H1 (cell line): ENCODE measurements around the gene SPINDOC. TPM values are rescaled to one million over a fixed set of nuclear protein-coding genes. Genes with fewer than 3 reads are reported as not detected.

Source experiments
- CTCF ChIA-PET: fragments of 300-600 bp; sonication (Branson Sonifier 250); formaldehyde crosslinking; loops from one replicate; lab custom pipeline; 2021; ENCODE audit not compliant: partially characterized antibody; lab: Charles Lee
- POLR2A ChIA-PET: fragments of 300-600 bp; sonication (Branson Sonifier 250); formaldehyde crosslinking; loops from one replicate; lab custom pipeline; 2021; ENCODE audit warnings: inconsistent platforms; ENCODE audit not compliant: partially characterized antibody; lab: Charles Lee
- DNase-seq, 2 experiments: peaks; one replicate each; pipeline versions ENCODE4 v3.0.0 to v3.0.0-alpha.2; 2010 to 2022; ENCODE audit warnings: low spot score in 2 of 2, low read depth in 1 of 2, mixed read lengths in 1 of 2
- FAIRE-seq: peaks from 2 replicates; lab custom pipeline; 2011; peaks lifted over from hg19 to GRCh38; lab: Jason Lieb, UNC
- H2AFZ ChIP-seq: 2 replicates; pipeline ENCODE4 v1.8.1; 2012; ENCODE audit warnings: low read length, inconsistent platforms
- H2AK5ac ChIP-seq: 2 replicates; pipeline ENCODE4 v1.6.1; 2013; ENCODE audit warnings: low read depth, low read length
- H2BK120ac ChIP-seq: replicated peaks from 2 replicates; pipeline ENCODE3; 2013; ENCODE audit warnings: low read depth, low read length, inconsistent platforms
- H2BK12ac ChIP-seq: 2 replicates; pipeline ENCODE4 v1.6.1; 2013; ENCODE audit warnings: low read depth, low read length
- H2BK15ac ChIP-seq: 2 replicates; pipeline ENCODE4 v1.6.1; 2013; ENCODE audit warnings: low read length
- H2BK20ac ChIP-seq: 2 replicates; pipeline ENCODE4 v1.6.1; 2013; ENCODE audit warnings: low read length
- H2BK5ac ChIP-seq: 2 replicates; pipeline ENCODE4 v1.6.1; 2013; ENCODE audit warnings: low read depth, low read length
- H3K14ac ChIP-seq: 2 replicates; pipeline ENCODE4 v1.6.1; 2013; ENCODE audit warnings: inconsistent platforms; ENCODE audit not compliant: insufficient read length
- H3K18ac ChIP-seq: 2 replicates; pipeline ENCODE4 v1.6.1; 2013; ENCODE audit warnings: low read length; ENCODE audit errors: extremely low read depth
- H3K23ac ChIP-seq: 2 replicates; pipeline ENCODE4 v1.6.1; 2013; ENCODE audit warnings: inconsistent platforms; ENCODE audit not compliant: insufficient read length
- H3K23me2 ChIP-seq: 2 replicates; pipeline ENCODE4 v1.6.1; 2013; ENCODE audit warnings: low read depth, low read length
- H3K27ac ChIP-seq: 2 replicates; pipeline ENCODE4 v1.6.1; 2011; ENCODE audit warnings: low read depth, low read length, inconsistent platforms
- H3K27me3 ChIP-seq, 4 experiments: replicated peaks in 1 of 4; 1 replicate in 1 of 4; 2 replicates in 3 of 4; pipeline versions ENCODE4 v1.6.1 to v1.8.1; 2011 to 2013; ENCODE audit warnings: low read length in 3 of 4, mild to moderate bottlenecking in 3 of 4, inconsistent platforms in 2 of 4, mixed read lengths in 2 of 4, moderate library complexity in 1 of 4; ENCODE audit not compliant: control insufficient read depth in 3 of 4, insufficient read depth in 3 of 4; ENCODE audit errors: extremely low read depth in 1 of 4
- H3K36me3 ChIP-seq, 4 experiments: 2 replicates each; pipeline versions ENCODE4 v1.6.1 to v1.8.1; 2011 to 2013; ENCODE audit warnings: mild to moderate bottlenecking in 4 of 4, low read length in 3 of 4, moderate library complexity in 2 of 4, control low read depth in 1 of 4, inconsistent platforms in 1 of 4; ENCODE audit not compliant: insufficient read depth in 4 of 4, control insufficient read depth in 2 of 4
- H3K4ac ChIP-seq: replicated peaks from 2 replicates; pipeline ENCODE3; 2013; ENCODE audit warnings: low read length, low read depth, mixed read lengths, inconsistent platforms; ENCODE audit not compliant: insufficient read length
- H3K4me1 ChIP-seq, 4 experiments: replicated peaks in 1 of 4; 1 replicate in 1 of 4; 2 replicates in 3 of 4; pipeline versions ENCODE4 v1.6.1 to v1.8.1; 2011 to 2013; ENCODE audit warnings: low read length in 3 of 4, inconsistent platforms in 2 of 4, mixed read lengths in 1 of 4; ENCODE audit not compliant: insufficient read depth in 4 of 4, control insufficient read depth in 3 of 4
- H3K4me2 ChIP-seq, 2 experiments: 2 replicates each; pipeline versions ENCODE4 v1.6.1 to v1.8.1; 2011 to 2013; ENCODE audit warnings: low read depth in 2 of 2, low read length in 2 of 2, control low read depth in 1 of 2, inconsistent platforms in 1 of 2, mild to moderate bottlenecking in 1 of 2; ENCODE audit not compliant: insufficient read depth in 1 of 2
- H3K4me3 ChIP-seq, 4 experiments: fragments of 200-600, 300-600 bp in 1 of 4; sonication (generic), shearing (Covaris generic), sonication (Bioruptor Twin) in 1 of 4; 2 replicates each; pipeline versions ENCODE4 v1.5.1 to v1.8.1; 2011 to 2016; ENCODE audit warnings: low read length in 4 of 4, low read depth in 3 of 4, control low read depth in 2 of 4, inconsistent platforms in 2 of 4, mild to moderate bottlenecking in 2 of 4, mixed read lengths in 1 of 4, moderate library complexity in 1 of 4; ENCODE audit not compliant: insufficient read depth in 2 of 4; ENCODE audit errors: extremely low read depth in 1 of 4
- H3K56ac ChIP-seq: replicated peaks from 2 replicates; pipeline ENCODE3; 2013; ENCODE audit warnings: low read depth, mild to moderate bottlenecking, mixed read lengths, low read length, inconsistent platforms; ENCODE audit not compliant: insufficient read length
- H3K79me1 ChIP-seq: 2 replicates; pipeline ENCODE4 v1.6.1; 2013; ENCODE audit warnings: low read depth, low read length, control low read depth
- H3K79me2 ChIP-seq, 2 experiments: 2 replicates each; pipeline versions ENCODE4 v1.6.1 to v1.8.1; 2012 to 2013; ENCODE audit warnings: low read length in 2 of 2, mild to moderate bottlenecking in 2 of 2, inconsistent platforms in 1 of 2; ENCODE audit not compliant: insufficient read depth in 2 of 2, control insufficient read depth in 1 of 2
- H3K9ac ChIP-seq, 4 experiments: replicated peaks in 1 of 4; 1 replicate in 1 of 4; 2 replicates in 3 of 4; pipeline versions ENCODE4 v1.6.1 to v1.8.1; 2011 to 2013; ENCODE audit warnings: low read depth in 3 of 4, low read length in 3 of 4, control low read depth in 2 of 4, mild to moderate bottlenecking in 2 of 4, moderate library complexity in 2 of 4, inconsistent platforms in 1 of 4; ENCODE audit errors: extremely low read depth in 1 of 4
- H3K9me3 ChIP-seq, 2 experiments: 2 replicates each; pipeline versions ENCODE4 v1.6.1 to v1.8.1; 2012 to 2013; ENCODE audit warnings: mild to moderate bottlenecking in 2 of 2, moderate library complexity in 2 of 2, control low read depth in 1 of 2, inconsistent platforms in 1 of 2, low read depth in 1 of 2, low read length in 1 of 2, mixed read lengths in 1 of 2; ENCODE audit not compliant: insufficient read depth in 2 of 2
- H4K20me1 ChIP-seq, 2 experiments: replicated peaks in 1 of 2; 2 replicates each; pipeline versions ENCODE3 to v1.8.1; 2011 to 2013; ENCODE audit warnings: inconsistent platforms in 2 of 2, low read length in 2 of 2, mild to moderate bottlenecking in 1 of 2; ENCODE audit not compliant: insufficient read depth in 2 of 2, control insufficient read depth in 1 of 2
- H4K5ac ChIP-seq: 2 replicates; pipeline ENCODE4 v1.6.1; 2013; ENCODE audit warnings: low read length, low read depth, mixed read lengths, inconsistent platforms; ENCODE audit not compliant: insufficient read length
- H4K8ac ChIP-seq: 2 replicates; pipeline ENCODE4 v1.8.0; 2013; ENCODE audit warnings: mild to moderate bottlenecking, moderate library complexity, low read length, inconsistent platforms; ENCODE audit not compliant: insufficient read depth; ENCODE audit errors: extremely low read depth
- H4K91ac ChIP-seq: replicated peaks from 2 replicates; pipeline ENCODE3; 2013; ENCODE audit warnings: low read length, mixed read lengths, inconsistent platforms; ENCODE audit not compliant: insufficient read length
- RNF2 ChIP-seq: fragments of 200-900, 300-1000 bp; sonication (generic); IDR thresholded peaks from 2 replicates; pipeline ENCODE4 v1.7.1; 2016; ENCODE audit warnings: borderline replicate concordance, low read depth, mild to moderate bottlenecking, antibody characterized with exemption, low read length; ENCODE audit not compliant: poor library complexity, severe bottlenecking; ENCODE audit errors: missing control alignments
- TAF1 ChIP-seq: IDR thresholded peaks from 2 replicates; pipeline ENCODE4 v1.6.1; 2011; ENCODE audit warnings: mild to moderate bottlenecking, low read depth, low read length
- WGBS, 2 experiments: shearing (Covaris generic) in 1 of 2; methylation state at CpG; one replicate each; pipeline versions ENCODE4 v1.1.6 to v1.1.7; 2013 to 2015; ENCODE audit warnings: low lambda C conversion rate in 2 of 2, mixed read lengths in 2 of 2, inconsistent platforms in 1 of 2, low coverage in 1 of 2, missing lambda C conversion rate in 1 of 2; ENCODE audit not compliant: insufficient replicate concordance in 2 of 2, insufficient coverage in 1 of 2, insufficient read length in 1 of 2; ENCODE audit errors: extremely low coverage in 1 of 2, missing lambda C conversion rate in 1 of 2; 5-methylcytosine and 5-hydroxymethylcytosine counted together
- polyA plus RNA-seq, 7 experiments: library from polyadenylated mRNA; depleted of rRNA in 3 of 7; stranded (reverse) in 5 of 7; unstranded in 2 of 7; fragments of >200 nt in 5 of 7; fragments of 200-250 nt in 2 of 7; gene quantifications; 1 replicate in 5 of 7; 2 replicates in 1 of 7; 4 replicates in 1 of 7; pipeline versions ENCODE4 v1.2.1 to v1.2.3, GENCODE V29; 2011 to 2013; ENCODE audit warnings: missing spikeins in 2 of 7, mixed read lengths in 2 of 7
- total RNA-seq: library from RNA; stranded (reverse); fragmentation: NEBNext Ultra II Directional; extraction: Animal tissue kit (Norgen Biotek cat#: 25700); gene quantifications from 2 replicates; pipeline ENCODE4 v1.2.1, GENCODE V29; 2021

Gene SPINDOC
- total and polyA plus RNA-seq, 2 of the 8 experiments (the other 6 are each of a cell fraction or from before 2014, with no cell fraction given), result 78.7 to 99.7 TPM

GRCh38 chr11:63874511-63874910 is 61.3 kb downstream of the SPINDOC start:
- Histone ChIP-seq H4K20me1 (peaks cover 13 to 39% of the 10 kb centered on the region in 2 experiments), H2BK120ac (no peak overlapping the region), H3K23ac (no peak overlapping the region), H2BK20ac (no peak overlapping the region), H3K23me2 (no peaks in the 10 kb centered on the region), H4K91ac (no peak overlapping the region), H3K4me1 (peaks cover 3 to 19% (median 9%) of the 10 kb centered on the region in 4 experiments), H3K56ac (no peak overlapping the region), H2BK12ac (no peak overlapping the region), H2AK5ac (no peak overlapping the region), H2BK5ac (no peak overlapping the region), H3K79me2 (peaks cover 0 to 84% of the 10 kb centered on the region in 2 experiments; a peak in 2 of 4 replicates), H3K9ac (no peak overlapping the region), H3K27ac (no peak overlapping the region), H3K4me2 (no peak overlapping the region), H3K36me3 (no peaks in the 10 kb centered on the region), H4K5ac (no peak overlapping the region), H3K18ac (no peak overlapping the region), H3K14ac (no peak overlapping the region), H3K9me3 (no peaks in the 10 kb centered on the region), H4K8ac (no peak overlapping the region; the same call in 1 of the 2 replicates), H3K79me1 (peaks cover 15% of the 10 kb centered on the region), H3K27me3 (no peaks in the 10 kb centered on the region), H3K4ac (no peak overlapping the region), H3K4me3 (no peak overlapping the region), H2BK15ac (no peak overlapping the region), H2AFZ (no peak overlapping the region)
- FAIRE-seq, result no peak
- TF ChIP-seq TAF1 (no peak), RNF2 (no peak)
- CTCF ChIA-PET, result interaction anchor here (0.6 to 8.5 kb wide), 16 partner anchors 9 to 854 kb away, joined by 3 to 76 read pairs (median 4); partner anchors contain the start of gene MARK2
- no peak for DNase-seq
- 88% methylated on average over 6 of the region's 6 CpGs; no CpG with 5 or more reads in 1 of the 2 experiments for WGBS, 2 experiments
- POLR2A ChIA-PET, result interaction anchor here (0.6 to 1.6 kb wide), 4 partner anchors 14 to 1041 kb away, joined by 3 to 6 read pairs (median 3); no protein-coding TSS in a partner anchor
